NK-92 (cell line): Measurements from ENCODE around the gene ABHD14A.

Source experiments
- DNase-seq: peaks from one replicate; lab custom pipeline; 2025; ENCODE audit not compliant: unreplicated experiment; lab: John Stamatoyannopoulos, UW

The ABHD14A gene

DNA sequence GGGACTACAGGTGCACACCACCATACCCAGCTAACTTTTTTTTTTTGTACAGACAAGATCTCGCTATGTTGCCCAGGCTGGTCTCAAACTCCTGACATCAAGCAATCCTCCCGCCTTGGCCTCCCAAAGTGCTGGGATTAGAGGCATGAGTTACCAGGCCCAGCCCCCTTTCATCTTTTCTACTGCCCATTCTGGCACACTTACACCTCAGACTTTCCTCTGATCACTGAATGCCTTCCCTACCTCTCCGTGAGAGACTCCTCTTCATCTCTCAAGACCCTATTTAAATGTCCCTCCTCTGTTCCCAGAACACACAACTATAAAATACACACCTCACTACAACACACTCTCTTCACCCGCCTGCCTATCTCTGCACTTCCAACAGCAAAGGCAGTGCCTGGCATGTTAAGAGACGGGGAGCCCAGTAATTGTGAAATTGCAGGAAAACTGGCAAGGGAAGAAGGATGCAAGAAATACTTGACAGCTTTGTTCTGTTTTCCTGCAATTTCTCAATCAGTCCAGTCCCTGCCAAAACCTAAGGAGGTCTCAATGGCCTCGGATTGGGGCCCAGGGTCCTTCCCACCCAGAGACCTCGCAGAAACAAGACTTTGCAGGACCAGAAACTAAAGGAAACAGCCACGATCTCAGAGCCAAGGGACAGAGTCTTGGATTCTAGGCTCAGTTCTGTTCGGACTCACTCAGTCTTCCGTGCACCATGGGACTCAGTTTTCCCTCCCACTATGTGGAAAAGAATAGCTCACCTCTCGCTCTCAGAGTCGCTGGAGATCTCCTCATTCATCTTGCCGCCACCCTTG lies 34.0 kb upstream of the ABHD14A start:
- DNase-seq = no peak

- no peak for DNase-seq
These were observed 33.4 kb upstream of the ABHD14A start for GRCh38 chr3:51941463-51941797.

DNA sequence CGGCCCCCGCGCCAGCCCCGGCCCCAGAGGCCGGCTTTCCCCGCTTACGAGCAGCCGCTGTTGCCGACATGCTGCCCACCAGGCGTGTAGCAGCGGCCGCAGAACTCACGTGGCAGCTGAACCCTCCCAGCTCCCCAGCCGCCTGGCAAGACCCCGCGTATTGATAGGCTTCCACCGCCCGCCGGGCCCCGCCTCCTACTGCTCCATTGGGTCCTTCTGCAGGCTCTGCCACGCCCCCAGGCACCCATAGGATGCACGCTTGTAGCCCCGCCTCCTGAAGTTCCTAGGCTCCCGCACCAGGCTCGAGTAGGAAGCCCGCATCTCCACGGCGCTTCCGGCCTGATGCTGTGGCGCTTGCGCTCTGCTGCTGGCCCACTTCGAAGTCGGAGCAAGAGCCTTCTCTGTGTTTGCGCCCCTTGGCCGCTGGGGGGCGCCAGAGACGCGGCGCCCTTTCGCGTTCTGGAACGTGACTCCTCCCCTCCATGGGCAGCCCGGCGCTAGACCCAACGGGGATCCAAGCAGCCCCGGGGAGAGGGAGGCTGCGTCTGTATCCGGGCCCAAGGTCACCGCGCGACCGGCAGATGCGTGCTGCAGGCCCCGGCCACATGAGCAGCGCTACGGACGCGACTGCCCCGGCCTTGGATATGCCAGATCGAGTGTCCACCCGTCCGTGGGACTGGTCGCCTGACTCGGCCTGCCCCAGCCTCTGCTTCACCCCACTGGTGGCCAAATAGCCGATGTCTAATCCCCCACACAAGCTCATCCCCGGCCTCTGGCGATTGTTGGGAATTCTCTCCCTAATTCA lies 32.9 kb upstream of the ABHD14A start, which contains the start of the genes PARP3 and RRP9:
PARP3 (plus strand) TSS at position 566 of the 805 bp plus-strand sequence. CDS start 993 bp downstream, outside the sequence.
RRP9 (minus strand) TSS at position 107 of the 805 bp plus-strand sequence; CDS start at position 70, 37 bp downstream.
- peak; percentile 91 for DNase-seq

DNA sequence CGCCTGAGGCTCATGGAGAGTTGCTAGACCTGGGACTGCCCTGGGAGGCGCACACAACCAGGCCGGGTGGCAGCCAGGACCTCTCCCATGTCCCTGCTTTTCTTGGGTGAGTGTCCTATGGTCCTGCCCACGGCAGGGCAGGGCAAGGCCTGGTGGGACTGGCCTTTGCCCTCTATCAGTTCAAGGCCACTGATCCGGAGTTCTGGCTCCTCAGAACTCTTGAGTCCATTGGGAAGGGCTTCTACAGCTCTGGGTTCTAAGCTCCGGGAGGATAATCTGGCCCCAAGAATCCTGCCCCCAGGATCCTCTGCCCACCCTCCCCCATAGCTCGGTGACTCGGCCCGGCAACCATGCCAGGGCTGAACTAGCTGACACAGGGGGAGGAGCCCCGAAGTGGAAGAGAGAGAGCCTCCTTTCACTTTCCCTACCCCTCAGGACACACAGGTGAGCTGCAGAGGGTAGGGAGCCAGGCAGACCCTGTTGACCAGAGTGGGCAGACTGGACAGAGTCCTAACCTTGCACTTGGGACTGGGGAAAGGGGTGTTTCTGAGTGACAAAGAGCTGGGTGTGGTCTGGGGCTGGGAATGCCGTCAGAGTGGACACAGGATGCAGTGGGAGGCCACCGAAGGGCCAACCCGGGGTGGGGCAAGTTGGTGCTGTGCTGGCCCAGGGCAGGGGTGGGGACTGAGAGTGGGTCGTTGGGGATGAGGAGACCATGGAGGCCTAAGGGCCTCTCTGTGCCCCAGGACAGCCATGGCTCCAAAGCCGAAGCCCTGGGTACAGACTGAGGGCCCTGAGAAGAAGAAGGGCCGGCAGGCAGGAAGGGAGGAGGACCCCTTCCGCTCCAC lies 32.0 kb upstream of the ABHD14A start:
- no peak for DNase-seq

GRCh38 chr3:51943451-51944391 lies 31.1 kb upstream of the ABHD14A start:
- no peak for DNase-seq

DNA sequence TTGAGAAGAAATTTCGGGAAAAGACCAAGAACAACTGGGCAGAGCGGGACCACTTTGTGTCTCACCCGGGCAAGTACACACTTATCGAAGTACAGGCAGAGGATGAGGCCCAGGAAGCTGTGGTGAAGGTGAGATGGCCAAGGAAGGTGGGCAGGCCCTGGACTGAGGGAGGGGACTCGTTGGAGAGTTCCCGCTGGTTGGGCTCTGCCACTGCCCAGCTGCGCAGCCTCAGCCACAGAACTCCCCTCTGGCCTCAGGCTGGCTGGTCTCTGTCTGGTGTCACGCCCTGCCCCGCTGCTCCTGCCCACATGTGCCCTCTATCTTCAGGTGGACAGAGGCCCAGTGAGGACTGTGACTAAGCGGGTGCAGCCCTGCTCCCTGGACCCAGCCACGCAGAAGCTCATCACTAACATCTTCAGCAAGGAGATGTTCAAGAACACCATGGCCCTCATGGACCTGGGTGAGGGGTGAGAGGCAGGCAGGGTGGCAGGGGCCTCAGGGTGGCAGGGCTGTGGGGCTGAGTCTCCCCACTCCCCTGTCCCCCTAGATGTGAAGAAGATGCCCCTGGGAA lies 30.3 kb upstream of the ABHD14A start:
- no peak for DNase-seq

DNA sequence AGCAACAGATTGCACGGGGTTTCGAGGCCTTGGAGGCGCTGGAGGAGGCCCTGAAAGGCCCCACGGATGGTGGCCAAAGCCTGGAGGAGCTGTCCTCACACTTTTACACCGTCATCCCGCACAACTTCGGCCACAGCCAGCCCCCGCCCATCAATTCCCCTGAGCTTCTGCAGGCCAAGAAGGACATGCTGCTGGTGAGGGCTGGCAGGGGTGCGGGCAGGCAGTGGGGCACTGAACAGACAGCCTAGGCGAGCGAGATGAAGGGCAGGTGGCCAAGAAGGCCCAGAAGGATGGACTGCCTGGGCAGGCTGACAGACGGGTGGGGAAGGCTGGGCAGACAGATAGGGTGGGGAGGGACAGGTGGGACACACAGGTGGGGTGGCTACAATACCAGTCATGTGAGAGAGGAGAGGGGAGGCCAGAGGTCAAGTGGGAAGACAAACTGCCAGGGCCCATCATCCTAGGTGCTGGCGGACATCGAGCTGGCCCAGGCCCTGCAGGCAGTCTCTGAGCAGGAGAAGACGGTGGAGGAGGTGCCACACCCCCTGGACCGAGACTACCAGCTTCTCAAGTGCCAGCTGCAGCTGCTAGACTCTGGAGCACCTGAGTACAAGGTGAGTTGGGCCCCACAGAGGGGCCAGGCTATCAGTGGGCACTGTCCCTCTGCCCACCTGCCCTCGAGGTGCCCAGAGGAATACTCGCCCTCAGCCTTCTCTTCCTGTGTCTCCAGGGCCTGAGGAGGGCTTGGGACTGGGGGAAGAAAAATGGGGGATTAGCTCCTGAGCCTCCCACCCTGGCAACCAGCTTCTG lies 29.6 kb upstream of the ABHD14A start:
- DNase-seq = no peak

DNA sequence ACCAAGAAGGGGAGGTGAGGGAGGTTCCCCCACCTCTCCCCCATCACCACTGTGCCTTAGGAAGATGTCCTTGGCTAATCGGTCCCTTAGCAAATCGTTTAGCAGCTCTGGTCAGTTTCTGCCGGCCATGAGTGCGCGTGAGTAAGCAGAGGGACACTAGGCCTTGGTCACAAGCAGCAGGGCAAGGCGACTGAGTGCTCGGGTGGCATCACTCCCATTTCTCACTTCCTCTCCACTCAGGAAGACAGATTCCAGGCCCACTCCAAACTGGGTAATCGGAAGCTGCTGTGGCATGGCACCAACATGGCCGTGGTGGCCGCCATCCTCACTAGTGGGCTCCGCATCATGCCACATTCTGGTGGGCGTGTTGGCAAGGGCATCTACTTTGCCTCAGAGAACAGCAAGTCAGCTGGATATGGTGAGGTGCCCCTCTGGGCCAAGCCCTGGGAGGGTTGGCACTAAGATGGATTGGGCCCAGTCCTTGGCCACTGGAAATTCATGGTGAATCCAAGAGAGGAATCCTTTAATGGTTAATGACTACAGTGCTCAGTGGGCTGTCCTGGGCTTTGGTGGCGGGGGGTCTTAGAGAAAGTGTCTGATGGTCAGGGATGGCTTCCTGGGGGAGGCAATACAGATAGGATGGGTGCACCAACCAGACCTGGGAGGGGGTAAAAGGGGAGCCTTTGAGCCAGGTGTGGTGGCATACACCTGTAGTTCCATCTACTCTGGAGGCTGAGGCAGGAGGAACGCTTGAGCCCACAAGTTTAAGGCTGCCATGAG lies 28.7 kb upstream of the ABHD14A start:
- no peak for DNase-seq

GRCh38 chr3:51946796-51947195 lies 28.1 kb upstream of the ABHD14A start:
- DNase-seq = no peak

GRCh38 chr3:51947215-51947900 lies 27.5 kb upstream of the ABHD14A start:
- DNase-seq = no peak

- DNase-seq = no peak
These were observed 26.8 kb upstream of the ABHD14A start for GRCh38 chr3:51948016-51948580.

- no peak for DNase-seq
These were observed 25.7 kb upstream of the ABHD14A start for GRCh38 chr3:51949121-51949520.

DNA sequence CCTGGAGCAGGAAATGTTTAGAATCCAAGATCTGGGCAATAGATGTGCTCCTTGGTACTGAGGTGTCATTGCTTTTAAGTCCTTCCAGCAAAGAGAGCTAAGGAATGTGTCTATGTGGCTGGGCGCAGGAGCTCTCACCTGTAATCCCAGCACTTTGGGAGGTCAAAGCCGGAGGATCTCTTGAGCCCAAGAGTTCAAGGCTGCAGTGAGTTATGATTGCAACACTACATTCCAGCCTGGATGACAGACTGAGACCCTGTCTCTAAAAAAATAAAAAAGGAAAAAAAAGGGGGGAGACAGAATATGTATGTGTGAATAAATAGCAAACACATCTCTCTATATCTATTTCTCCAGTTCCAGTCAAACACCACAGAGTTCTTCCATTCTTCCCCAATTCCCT lies 24.0 kb upstream of the ABHD14A start:
- no peak for DNase-seq

DNA sequence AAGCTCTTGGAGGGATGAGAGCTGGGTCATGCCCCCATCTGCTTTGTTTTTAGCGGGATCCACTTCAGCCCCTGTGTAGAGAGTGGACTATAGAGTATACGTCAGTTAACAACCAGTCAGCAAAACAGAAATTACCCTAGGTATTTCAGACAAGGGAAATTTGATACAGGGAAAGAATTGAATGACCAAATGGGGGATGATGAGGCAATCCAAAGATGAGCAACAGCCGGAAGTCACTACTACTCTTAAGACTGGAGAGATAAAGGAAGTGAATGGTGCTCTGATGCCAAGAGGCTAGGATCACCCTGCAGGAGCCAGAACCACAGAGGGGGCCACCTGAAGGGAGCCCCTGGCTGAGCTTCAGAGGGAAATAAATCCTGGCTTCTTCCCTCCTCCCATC lies 21.4 kb upstream of the ABHD14A start:
- no peak for DNase-seq

- no peak for DNase-seq
These were observed 20.8 kb upstream of the ABHD14A start for GRCh38 chr3:51954105-51954504.

GRCh38 chr3:51954713-51955112 lies 20.2 kb upstream of the ABHD14A start:
- no peak for DNase-seq

GRCh38 chr3:51955175-51955892 lies 19.5 kb upstream of the ABHD14A start, which contains the start of gene GPR62:
Gene GPR62 (plus strand): TSS chr3:51955381. CDS start chr3:51955653, 272 bp downstream.
- no peak for DNase-seq
